HG02885 (cell line): ENCODE data around the gene ANXA8.

Experiments used
- ATAC-seq: cut with Tn5 transposase; IDR thresholded peaks from one replicate; pipeline ENCODE4 v1.9.1; 2021; ENCODE audit warnings: mild to moderate bottlenecking; ENCODE audit not compliant: unreplicated experiment, poor library complexity

The ANXA8 gene

DNA sequence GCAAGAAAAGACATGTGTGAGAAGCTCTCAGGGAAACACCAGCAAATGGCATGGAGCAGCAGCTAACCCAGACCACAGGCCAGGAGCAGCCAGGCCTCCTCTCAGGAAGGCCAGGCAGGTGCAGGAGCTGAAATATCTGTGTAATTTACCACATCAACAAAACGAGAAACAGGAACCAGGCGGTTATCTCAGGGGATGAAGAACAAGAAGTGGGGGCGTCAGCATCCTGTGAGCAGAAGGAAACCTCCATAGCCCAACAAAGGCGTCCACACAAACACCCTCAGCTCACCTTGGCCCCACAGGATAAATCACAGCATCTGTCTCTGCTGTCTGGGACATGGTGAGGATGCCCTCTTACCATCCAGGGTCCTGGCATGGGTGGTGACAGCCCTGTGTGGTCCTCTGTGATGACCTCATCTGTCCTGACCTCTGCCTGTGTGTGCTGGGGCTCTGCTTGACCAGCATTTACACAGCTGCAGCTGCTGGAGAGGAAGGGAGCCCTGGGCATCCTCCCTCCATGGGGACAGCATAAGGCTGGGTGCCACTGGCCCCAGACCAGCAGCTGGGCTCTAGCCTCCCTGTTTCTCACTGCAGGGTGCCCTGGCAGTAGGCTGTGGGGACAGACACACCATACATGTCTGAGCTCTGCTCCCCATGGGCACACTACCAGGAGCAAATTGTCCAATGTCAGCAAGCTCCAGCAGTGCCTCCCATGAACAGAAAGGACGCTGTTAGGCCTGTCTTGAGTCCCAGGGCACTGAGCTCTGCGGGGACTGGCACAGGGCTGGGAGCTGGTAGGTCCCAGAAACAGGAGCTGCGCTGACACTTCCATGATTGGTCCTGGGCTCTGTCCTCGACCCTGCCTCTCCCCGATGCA, 34.6 kb downstream of the ANXA8 start:
- ATAC-seq, result no peak

DNA sequence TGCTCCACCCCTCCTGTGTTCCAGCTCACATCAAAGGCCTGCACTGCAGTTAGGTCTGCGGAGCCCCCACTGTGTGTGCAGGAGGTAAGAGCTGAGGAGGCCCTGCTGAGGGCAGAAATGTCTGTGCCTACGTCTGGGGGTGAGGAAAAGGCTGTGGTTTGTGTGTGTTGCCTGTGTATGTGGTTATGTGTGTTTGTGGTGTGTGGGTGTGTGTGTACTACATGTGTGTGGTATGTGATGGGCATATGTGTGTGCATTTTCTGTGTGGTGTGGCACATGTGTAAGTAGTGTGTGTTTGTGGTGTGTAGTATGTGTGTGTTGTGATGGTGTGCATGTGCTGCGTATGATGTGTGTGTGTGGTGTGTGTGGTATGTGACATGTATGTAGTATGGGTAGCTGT, 36.2 kb downstream of the ANXA8 start:
- no peak for ATAC-seq

DNA sequence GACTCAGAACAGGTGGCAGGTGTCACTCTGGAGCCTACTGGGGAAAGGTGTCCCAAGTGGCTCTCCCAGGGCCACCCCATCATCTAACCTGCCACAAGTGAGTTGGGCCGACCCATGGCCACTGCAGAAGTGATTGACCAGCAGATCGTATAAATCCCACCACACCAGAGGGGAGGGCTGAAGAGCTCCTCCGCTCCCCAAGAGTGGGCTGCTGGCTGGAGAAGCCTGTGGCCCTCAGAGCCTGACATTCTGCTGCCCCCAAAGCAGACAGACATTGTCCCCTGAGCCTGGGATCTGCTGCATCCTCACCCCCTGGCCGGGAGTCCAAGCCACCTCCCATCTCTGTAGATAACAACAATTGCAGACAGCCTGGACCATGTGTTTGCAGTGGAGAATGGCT, 36.7 kb downstream of the ANXA8 start:
- ATAC-seq, result no peak

DNA sequence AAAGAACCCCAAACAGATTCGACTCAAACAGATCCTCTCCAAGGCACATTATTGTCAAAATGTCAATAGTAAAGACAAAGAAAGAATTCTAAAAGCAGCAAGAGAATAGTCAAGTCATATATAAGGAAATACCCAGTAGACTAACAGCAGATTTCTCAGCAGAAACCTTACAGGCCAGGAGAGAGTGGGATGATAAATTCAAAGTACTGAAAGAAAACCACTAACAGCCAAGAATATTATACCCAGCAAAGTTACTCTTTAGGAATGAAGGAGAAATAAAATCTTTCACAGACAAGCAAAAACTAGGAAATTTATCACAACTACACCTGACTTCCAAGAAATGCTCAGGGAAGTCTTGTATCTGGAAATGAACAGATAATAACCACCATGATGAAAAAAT, 38.2 kb downstream of the ANXA8 start:
- no peak for ATAC-seq

DNA sequence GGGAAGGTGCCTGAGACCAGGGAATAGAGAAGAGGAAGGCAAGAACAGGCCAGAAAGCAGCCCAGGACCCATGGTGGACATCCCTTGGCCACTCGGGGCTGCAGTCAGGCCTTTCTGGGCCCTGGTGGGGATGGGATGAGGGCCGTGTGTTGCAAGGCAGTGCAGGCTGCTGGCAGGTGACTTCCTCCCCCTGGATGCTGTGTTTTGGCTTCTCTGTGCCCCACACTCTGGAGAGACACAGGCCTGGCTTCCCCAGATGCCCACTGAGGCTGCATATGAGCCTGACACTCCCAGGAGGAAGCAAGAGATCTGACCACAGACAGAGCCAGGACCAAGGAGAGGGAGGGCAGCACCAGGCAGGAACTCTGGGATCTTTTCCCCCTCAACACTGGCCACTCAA, 39.9 kb downstream of the ANXA8 start:
- ATAC-seq, result no peak

DNA sequence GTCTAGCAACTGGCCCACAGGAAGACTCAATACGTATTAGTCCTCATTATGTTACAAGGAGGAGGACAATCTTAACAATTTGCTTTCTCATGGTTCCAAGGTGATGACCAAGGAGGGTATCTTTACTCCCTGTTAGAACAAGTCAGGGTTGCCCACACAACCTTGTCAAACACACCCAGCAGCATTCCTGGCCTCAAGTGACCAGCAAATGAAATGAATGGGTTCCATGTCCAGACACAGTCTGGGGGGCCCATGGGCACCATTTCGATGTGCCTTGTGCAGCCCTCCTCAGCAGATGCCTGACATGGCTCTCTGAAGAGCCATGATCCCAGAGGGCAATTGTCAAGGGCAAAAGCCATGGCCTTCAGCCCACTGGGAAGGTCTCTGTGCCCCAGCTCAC, 40.8 kb downstream of the ANXA8 start:
- no peak for ATAC-seq

DNA sequence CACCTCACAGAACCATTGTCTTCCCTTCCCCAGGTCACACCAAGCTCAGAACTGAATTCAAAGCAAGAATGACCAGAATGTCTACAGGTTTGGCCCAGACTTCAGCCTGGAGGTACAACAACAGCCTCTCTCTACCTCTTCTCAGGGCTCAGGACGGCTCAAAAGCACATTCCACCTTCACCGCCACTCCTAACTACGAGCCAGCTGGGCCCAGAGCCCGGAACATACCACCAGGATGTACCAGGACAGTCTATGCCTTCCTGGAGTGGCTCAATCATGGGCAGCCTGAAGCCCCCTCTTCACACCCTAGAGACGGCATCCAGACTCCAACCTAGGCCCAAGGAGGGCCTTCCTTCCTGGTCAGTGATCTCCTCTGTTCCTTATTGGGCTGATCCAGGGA, 41.6 kb downstream of the ANXA8 start:
- no peak for ATAC-seq

DNA sequence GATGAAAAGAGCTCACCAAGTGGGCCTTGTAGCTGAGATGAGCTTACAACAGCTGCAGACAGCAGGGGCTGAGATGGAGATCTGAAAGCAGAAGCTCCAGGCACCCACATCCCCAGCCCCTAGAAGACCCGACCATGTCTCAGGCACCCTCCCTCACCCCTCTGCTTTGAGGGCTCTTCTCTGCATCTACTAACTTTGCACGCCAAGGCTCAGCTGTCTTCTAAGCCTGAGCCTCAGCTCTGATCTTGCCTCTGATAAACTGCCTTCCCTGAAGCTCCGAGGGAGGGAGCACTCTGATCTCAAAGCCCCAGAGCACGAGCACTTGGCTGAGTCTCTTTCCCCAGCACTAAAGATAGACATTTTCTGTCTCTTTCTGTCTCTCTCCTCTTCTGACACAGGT, 42.0 kb downstream of the ANXA8 start:
- ATAC-seq, result no peak

DNA sequence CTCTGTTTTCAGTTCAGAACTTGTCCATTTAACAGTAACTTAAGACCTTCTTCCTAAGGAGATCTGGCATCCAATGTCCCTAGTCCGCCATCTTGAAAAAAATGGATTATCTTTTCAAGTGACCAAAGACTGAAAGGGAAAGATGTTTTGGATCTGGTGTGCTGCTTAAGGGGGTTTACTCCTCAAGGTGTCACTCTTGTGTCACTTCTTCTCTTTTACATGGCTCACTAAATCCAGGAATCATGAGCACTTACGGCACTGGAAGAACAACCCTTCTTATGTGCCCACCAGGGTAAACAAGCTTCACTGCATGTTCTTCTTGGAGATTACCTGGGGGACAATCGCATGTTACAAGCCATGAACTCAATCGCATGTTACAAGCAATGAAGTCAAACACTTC, 43.7 kb downstream of the ANXA8 start:
- ATAC-seq, result no peak

DNA sequence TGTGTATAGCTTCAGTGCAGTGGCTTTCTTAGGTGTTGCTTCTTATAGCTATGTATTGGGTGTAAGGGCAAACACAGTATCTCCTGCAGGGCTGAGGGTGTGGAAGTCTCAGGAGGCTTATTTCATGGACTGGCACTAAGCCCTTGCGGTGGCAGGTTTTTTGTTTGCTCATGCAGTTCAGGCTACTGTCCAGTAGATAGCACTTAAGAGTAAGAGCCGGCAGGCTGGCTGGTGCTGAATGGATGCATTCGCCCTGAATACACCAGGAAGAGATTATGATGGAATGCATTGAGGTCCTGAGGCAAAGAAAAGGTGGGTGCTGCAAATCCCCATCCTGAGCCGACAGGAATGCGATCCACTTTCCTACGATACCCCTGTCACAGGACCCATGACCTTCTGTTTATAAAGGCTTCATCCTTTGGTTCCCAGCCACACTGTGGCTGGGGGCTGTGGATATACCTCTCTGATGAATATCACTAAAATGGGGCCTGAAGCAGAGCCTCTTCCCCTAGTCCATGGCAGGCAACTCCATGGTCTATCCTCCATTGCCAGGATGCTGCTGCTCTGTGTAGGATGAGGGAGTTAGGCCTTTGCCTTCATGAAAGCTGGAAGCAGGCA, 44.9 kb downstream of the ANXA8 start:
- no peak for ATAC-seq

DNA sequence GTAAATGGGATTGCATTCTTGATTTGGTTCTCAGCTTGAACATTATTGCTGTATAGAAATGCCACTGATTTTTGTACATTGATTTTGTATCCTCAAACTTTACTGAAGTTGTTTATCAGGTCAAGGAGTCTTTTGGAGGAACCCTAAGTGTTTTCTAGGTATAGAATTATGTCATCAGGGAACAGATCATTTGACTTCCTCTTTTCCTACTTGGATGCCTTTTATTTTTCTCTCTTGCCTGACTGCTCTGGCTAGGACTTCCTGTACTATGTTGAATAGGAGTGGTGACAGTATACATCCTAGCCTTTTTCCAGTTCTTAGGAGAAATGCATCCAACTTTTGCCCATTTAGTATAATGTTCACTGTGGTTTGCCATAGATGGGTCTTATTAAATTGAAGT, 48.8 kb downstream of the ANXA8 start:
- ATAC-seq, result no peak

DNA sequence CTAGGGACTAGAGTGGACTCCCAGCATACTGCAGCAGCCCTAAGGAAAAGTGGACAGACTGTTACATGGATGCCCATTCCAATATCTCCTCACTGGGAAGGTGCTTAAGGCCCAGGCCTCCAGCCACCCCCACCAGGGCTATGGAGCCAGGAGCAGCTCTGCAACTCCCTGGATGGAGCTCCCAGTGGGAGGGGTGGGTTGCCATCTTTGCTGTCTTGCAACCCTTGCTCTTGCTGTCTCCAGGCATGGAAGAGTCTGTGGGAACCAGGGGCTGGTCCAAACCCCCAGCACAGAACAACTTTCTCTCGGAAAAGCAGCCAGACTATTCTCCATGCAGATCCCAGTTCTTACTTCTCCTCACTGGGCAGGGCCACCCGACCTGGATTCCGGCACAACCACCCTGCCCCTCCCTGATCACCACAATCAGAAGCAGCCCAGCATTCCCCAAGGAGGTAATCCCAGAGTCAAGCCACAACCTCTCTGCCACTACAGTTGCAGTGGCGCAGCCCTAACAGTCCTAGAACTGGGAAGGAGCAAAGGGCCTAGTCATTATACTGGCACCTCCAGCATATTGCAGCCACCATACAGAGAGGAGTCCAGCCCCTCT, 58.0 kb downstream of the ANXA8 start:
- ATAC-seq, result no peak

DNA sequence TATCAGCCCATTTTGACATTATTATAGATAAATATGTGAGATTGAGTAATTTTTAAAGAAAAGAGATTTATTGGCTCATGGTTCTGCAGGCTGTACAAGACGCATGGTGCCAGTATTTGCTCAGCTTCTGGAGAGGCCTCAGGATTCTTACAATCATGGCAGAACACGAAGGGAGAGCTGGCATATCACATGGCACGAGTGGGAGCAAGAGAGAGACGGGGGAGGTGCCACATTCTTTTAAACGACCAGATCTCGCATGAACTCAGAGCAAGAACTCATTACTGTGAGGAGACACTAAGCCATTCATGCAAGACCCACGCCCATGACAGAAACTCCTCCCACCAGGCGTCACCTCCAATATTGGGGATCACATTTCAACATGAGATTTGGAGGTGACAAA, 59.7 kb downstream of the ANXA8 start:
- ATAC-seq, result no peak

DNA sequence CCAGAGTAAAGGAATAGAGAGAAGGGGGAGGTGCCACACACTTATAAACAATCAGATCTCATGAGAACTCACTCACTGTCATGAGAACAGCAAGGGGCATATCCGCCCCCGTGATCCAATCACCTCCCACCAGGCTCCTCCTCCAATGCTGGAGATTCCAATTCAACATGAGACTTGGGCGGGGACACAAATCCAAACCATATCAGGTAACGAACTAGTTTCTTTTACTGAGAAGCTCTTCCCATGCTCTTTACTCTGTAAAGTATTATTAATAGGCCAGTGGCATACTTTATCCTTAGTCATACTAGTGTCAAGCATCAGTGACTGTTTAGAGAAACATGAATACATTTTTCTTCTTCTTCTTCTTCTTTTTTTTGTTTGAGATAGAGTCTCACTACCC, 60.4 kb downstream of the ANXA8 start:
- ATAC-seq, result no peak

DNA sequence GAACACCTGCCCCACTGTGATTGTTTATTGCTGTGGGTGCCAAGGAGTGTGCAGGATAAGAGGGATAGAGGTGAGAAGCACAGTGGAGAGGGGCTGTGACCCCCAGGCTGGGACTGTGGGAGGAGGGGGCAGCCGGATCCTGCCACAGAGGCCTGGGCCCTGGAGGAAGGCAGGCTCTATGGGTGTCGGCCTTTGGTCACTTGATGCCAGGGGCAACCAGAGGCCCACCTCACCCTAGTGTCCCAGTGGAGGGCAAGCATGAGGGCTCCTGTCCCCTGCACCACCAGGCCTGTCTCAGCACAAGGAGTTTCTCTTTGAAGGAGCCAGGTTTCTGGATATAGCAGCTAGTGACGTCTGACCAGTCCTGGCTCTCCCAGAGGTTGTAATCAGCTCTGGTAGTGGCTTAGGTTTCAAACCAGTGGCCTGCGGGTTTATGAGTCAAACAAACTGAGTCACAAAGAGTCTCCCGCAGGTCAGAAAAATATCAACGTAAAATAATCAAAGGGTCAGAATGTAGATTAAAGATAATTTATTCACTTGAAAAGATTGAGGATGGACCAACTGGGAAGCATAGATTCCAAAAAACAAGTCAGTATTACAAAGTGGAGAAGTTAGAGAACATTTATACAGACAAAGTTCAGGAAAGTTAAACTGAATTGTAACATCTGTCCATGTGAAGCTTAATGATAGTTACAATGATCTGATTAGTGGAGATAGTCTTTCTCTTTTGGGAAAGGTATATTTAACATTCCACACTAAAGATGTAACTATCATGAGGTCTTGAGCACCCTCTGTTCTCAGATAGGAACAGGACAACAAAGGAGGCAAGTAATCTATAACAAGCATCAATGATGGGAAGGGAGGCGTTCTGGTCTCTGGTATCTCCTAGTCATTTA, 62.6 kb downstream of the ANXA8 start:
- ATAC-seq, result no peak

DNA sequence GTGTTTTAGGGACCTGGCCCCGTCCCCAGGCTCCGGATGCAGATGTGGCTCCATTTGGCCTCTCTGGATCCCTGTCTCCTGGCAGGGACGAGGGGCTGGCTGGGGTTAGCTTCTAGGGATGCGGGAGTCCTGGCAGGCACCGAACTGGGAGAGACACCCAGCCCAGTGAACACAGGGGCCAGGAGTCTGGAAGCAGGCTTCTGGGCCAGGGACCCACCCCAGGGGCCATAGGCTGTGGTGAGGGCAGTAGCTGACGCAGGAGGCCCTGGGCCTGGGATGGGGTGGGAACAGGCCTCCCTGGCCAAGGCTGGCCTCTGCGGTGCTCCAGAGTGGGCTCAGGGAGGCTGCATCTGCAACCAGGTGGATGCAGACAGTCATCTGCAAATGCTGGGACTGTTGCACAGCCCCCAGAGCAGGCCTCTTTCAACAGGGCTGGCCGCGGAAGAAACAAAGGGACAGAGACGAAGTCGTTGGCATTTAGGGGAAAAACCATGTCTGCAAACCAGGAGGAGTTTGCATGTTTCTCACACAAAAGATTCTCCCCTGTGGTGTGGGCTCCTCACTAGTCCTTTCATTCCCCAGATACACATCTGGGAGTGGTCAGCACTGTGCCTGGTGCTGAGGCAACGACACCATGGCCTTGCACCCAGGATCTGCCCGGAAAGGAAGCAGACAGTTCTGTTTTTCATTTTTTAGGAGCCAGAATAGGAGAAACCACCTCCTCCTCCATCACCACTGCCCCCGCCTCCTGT, 63.4 kb downstream of the ANXA8 start:
- ATAC-seq, result no peak

DNA sequence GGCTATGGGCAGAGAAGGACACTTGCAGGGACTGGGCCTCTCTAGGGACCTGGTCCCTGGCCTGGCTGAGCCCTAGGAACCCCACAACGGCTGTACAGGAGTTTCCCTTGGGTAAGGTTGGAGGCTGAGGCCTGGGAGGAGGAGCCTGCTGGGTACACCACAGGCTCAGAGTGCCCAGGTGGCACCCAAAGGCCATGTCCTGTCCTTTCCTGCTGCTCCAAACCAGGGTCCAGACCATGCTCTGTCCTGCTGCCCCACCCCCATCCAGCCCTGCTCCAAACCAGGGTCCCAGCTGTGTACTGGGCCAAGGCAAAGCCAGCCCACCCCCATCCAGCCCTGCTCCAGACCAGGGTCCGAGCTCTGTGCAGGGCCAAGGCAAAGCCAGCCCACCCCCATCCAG, 64.5 kb downstream of the ANXA8 start:
- no peak for ATAC-seq

DNA sequence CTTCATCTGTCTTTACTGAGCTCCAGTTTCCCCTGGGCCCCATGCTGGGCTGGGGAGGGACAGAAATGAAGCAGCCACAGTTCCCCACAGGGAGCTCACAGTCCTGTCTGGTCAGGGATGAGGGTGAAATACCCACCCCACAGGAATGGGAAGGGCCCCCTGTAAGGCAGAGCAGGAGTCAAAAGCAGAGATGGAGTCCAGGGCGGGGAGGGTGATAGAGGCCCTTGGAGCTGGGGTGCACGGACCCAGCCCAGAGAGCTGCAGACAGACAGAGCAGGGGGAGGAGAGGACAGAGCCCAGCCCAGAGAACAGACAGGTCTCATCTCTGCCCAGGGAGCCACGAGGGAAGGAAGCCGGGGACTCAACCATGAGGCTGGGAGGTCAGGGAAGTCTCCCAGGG, 64.9 kb downstream of the ANXA8 start:
- ATAC-seq, result no peak

DNA sequence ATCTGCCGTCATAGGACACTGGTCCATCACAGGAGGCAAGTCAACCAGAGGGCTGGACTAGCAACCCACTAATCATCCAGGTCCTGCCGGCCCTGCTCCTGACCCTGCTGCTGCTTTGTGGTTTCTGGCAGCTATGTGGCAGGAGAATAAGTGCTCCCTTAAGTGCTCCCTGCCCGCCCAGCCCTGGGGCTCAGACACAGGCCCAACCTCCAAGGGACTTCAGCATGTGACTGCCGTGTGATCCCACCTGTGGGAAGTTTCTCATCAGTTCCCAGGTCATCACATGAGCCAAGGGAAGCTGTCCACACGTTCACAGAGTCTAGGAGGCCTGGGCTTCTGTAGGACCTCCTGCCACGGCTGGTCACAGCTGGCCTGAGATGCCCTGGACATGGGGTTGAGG, 65.6 kb downstream of the ANXA8 start:
- ATAC-seq, result no peak
